Mammary epithelial cell (primary cell): ENCODE results near the gene LIN7B.

Experiments
- EZH2 ChIP-seq: IDR thresholded peaks from 2 replicates; pipeline ENCODE4 v1.6.1; 2012; ENCODE audit warnings: low read length, inconsistent platforms, borderline replicate concordance
- TF ChIP-seq, protein P1 (sequence below), 2 donors: IDR thresholded peaks in 1 of 2; conservative IDR thresholded peaks in 1 of 2; 2 replicates each; pipeline ENCODE4 v1.5.1; 2011 to 2012; ENCODE audit warnings: inconsistent platforms in 2 of 2, low read length in 2 of 2, mild to moderate bottlenecking in 2 of 2, control low read depth in 1 of 2, low read depth in 1 of 2; ENCODE audit not compliant: insufficient read depth in 1 of 2; ENCODE audit errors: extremely low read depth in 1 of 2

DNA sequence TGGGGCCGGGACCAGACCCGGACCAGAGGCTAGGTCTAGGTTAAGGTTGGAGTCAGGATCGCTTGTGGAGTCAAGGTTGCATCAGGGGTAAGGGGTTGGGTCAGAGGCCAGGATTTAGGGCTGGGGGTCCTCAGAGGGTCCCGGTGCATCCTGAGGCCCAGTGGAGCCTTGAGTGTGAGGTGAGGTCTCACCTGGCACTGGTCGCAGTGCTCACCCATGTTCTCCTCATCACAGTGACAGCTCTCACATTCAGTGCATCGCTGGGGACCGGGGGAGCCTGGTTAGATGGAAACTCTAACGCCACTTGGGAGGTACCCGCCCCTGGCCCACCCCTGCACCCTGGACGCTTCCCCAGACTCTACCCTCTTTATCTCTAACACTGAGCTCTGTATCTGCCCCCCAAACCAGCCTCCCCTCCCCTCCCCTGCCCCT lies 38.0 kb downstream of the LIN7B start:
- TF ChIP-seq, protein P1, sequence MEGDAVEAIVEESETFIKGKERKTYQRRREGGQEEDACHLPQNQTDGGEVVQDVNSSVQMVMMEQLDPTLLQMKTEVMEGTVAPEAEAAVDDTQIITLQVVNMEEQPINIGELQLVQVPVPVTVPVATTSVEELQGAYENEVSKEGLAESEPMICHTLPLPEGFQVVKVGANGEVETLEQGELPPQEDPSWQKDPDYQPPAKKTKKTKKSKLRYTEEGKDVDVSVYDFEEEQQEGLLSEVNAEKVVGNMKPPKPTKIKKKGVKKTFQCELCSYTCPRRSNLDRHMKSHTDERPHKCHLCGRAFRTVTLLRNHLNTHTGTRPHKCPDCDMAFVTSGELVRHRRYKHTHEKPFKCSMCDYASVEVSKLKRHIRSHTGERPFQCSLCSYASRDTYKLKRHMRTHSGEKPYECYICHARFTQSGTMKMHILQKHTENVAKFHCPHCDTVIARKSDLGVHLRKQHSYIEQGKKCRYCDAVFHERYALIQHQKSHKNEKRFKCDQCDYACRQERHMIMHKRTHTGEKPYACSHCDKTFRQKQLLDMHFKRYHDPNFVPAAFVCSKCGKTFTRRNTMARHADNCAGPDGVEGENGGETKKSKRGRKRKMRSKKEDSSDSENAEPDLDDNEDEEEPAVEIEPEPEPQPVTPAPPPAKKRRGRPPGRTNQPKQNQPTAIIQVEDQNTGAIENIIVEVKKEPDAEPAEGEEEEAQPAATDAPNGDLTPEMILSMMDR (conservative IDR thresholded peaks at IDR 0.05 in 1 of 2, IDR thresholded peaks at IDR 0.05 in 1 of 2; ENCODE audit: extremely low read depth in 1 of 2, insufficient read depth in 1 of 2, low read depth in 1 of 2, low read length in 2 of 2): no peak
- TF ChIP-seq EZH2: no peak
